GM23338 (cell line): ENCODE data around the gene MCC. TPM values are rescaled to one million over a fixed set of nuclear protein-coding genes. Genes with fewer than 3 reads are reported as not detected.

Source experiments
- ATAC-seq: fragments of 200-7000 bp; cut with Tn5 transposase; 3 replicates; pipeline ENCODE4 v1.9.1; 2020
- DNase-seq: peaks from one replicate; pipeline ENCODE4 v3.0.0-alpha.2; 2015; ENCODE audit warnings: low spot score
- H2AFZ ChIP-seq: fragments of 200-600 bp; sonication (generic); 2 replicates; pipeline ENCODE4 v1.8.0; 2016; ENCODE audit warnings: antibody characterized with exemption, mild to moderate bottlenecking, moderate library complexity
- H3F3A ChIP-seq: fragments of 200-600 bp; sonication (generic); replicated peaks from 2 replicates; pipeline ENCODE4 v1.8.0; 2017; ENCODE audit warnings: antibody characterized with exemption, mixed run types, low read depth
- H3K27ac ChIP-seq: fragments of 200-600 bp; sonication (generic); 2 replicates; pipeline ENCODE4 v1.6.1; 2016; ENCODE audit warnings: low read depth
- H3K27me3 ChIP-seq: fragments of 200-600 bp; sonication (generic); 2 replicates; pipeline ENCODE4 v1.8.0; 2016; ENCODE audit warnings: mild to moderate bottlenecking, mixed run types, moderate library complexity; ENCODE audit not compliant: insufficient read depth
- H3K36me3 ChIP-seq: fragments of 200-600 bp; sonication (generic); 2 replicates; pipeline ENCODE4 v1.8.0; 2016; ENCODE audit warnings: mild to moderate bottlenecking; ENCODE audit not compliant: insufficient read depth
- H3K4me1 ChIP-seq: fragments of 200-600 bp; sonication (generic); 2 replicates; pipeline ENCODE4 v1.8.0; 2016; ENCODE audit warnings: mild to moderate bottlenecking, moderate library complexity; ENCODE audit not compliant: insufficient read depth
- H3K4me2 ChIP-seq: fragments of 200-600 bp; sonication (generic); 2 replicates; pipeline ENCODE4 v1.7.1; 2017; ENCODE audit warnings: mixed run types
- H3K4me3 ChIP-seq: fragments of 200-600 bp; sonication (generic); 2 replicates; pipeline ENCODE4 v1.6.1; 2016; ENCODE audit warnings: mixed run types
- H3K79me2 ChIP-seq: fragments of 200-600 bp; sonication (generic); replicated peaks from 2 replicates; pipeline ENCODE4 v1.8.0; 2017; ENCODE audit warnings: mild to moderate bottlenecking; ENCODE audit not compliant: insufficient read depth
- H3K9me2 ChIP-seq: fragments of 200-600 bp; sonication (generic); 2 replicates; pipeline ENCODE4 v1.8.0; 2017; ENCODE audit not compliant: insufficient read depth
- H4K20me1 ChIP-seq: fragments of 200-600 bp; sonication (generic); replicated peaks from 2 replicates; pipeline ENCODE4 v1.8.0; 2017; ENCODE audit warnings: mild to moderate bottlenecking; ENCODE audit not compliant: insufficient read depth
- H3K27ac Mint-ChIP-seq: 2 replicates; pipeline ENCODE4 v1.8.0; 2020; ENCODE audit warnings: inconsistent platforms, mild to moderate bottlenecking, moderate library complexity, mixed read lengths
- H3K27me3 Mint-ChIP-seq: 3 replicates; pipeline ENCODE4 v1.8.0; 2022; ENCODE audit warnings: low read depth, mild to moderate bottlenecking, moderate library complexity, mixed read lengths, inconsistent platforms; ENCODE audit not compliant: insufficient read depth, poor library complexity
- H3K36me3 Mint-ChIP-seq: 3 replicates; pipeline ENCODE4 v1.8.0; 2021; ENCODE audit warnings: low read depth, mild to moderate bottlenecking, inconsistent platforms, moderate library complexity, mixed read lengths
- H3K4me1 Mint-ChIP-seq: 3 replicates; pipeline ENCODE4 v1.8.0; 2020; ENCODE audit warnings: mild to moderate bottlenecking, inconsistent platforms, mixed read lengths
- H3K4me3 Mint-ChIP-seq: 3 replicates; pipeline ENCODE4 v1.8.0; 2021; ENCODE audit warnings: moderate library complexity, mild to moderate bottlenecking, inconsistent platforms, mixed read lengths
- H3K9me3 Mint-ChIP-seq: 3 replicates; pipeline ENCODE4 v1.8.0; 2020; ENCODE audit warnings: moderate library complexity, mild to moderate bottlenecking, inconsistent platforms, mixed read lengths
- CREB1 ChIP-seq: fragments of 250-450 bp; sonication (Bioruptor Pico); IDR thresholded peaks from 2 replicates; pipeline ENCODE4 v1.5.0; 2020; ENCODE audit warnings: low read depth, mild to moderate bottlenecking, moderate library complexity
- EZH2phosphoT487 ChIP-seq: fragments of 200-600 bp; sonication (generic); IDR thresholded peaks from one replicate; pipeline ENCODE4 v1.8.1; 2018; ENCODE audit warnings: antibody characterized with exemption; ENCODE audit not compliant: unreplicated experiment
- REST ChIP-seq: IDR thresholded peaks from one replicate; pipeline ENCODE4 v1.6.1; 2018; ENCODE audit warnings: antibody characterized with exemption; ENCODE audit not compliant: unreplicated experiment
- ZNF331 ChIP-seq: fragments of 250-450 bp; sonication (Bioruptor Pico); IDR thresholded peaks from 2 replicates; pipeline ENCODE4 v1.5.0; 2020; ENCODE audit warnings: low read depth, mild to moderate bottlenecking, moderate library complexity
- ZNF462 ChIP-seq: fragments of 250-450 bp; sonication (Bioruptor Pico); IDR thresholded peaks from 2 replicates; pipeline ENCODE4 v1.5.0; 2020; ENCODE audit warnings: mild to moderate bottlenecking, moderate library complexity
- polyA plus RNA-seq: library from polyadenylated mRNA; unstranded; fragments of >200 nt; fragmentation: Nextera tagmentation; extraction: Ambion mirVana; gene quantifications from 2 replicates; pipeline ENCODE4 v1.2.1, GENCODE V29; 2016
- total RNA-seq: library from RNA; depleted of rRNA; stranded (reverse); fragments of >200 nt; shearing (Covaris generic); gene quantifications from 2 replicates; pipeline ENCODE4 v1.2.3, GENCODE V29; 2014

Gene MCC
- total and polyA plus RNA-seq, 2 experiments from 2014 or later: 3.8 to 10.1 TPM

GRCh38 chr5:113176196-113176595 lies 312.1 kb downstream of the MCC start:
- no peaks in the 10 kb centered on the region for H3K27me3 Mint-ChIP-seq
- Histone ChIP-seq H2AFZ (no peak overlapping the region), H3K27me3 (no peaks in the 10 kb centered on the region), H3K36me3 (no peaks in the 10 kb centered on the region), H3K27ac (no peak overlapping the region), H3K79me2 (no peaks in the 10 kb centered on the region), H3K4me1 (peaks cover 19% of the 10 kb centered on the region), H3K4me3 (no peak overlapping the region), H3F3A (no peaks in the 10 kb centered on the region), H3K9me2 (no peaks in the 10 kb centered on the region), H3K4me2 (no peak overlapping the region), H4K20me1 (no peaks in the 10 kb centered on the region)
- no peak for DNase-seq
- ATAC-seq: no peak
- no peaks in the 10 kb centered on the region for H3K9me3 Mint-ChIP-seq
- H3K27ac Mint-ChIP-seq: no peak overlapping the region
- no peak for TF ChIP-seq REST
- no peak for TF ChIP-seq ZNF462
- TF ChIP-seq EZH2phosphoT487: no peak
- no peak for TF ChIP-seq CREB1 (CRISPR knock-in tag)
- TF ChIP-seq ZNF331 (CRISPR knock-in tag): no peak
- H3K36me3 Mint-ChIP-seq: no peaks in the 10 kb centered on the region
- no peak overlapping the region for H3K4me3 Mint-ChIP-seq
- H3K4me1 Mint-ChIP-seq: peaks cover 31% of the 10 kb centered on the region
